GM19468 (cell line): ENCODE data around the gene FNIP1.
A peak's percentile ranks its signal among the peaks of the same experiment; 100 is the strongest.
"Not testable (repeated sequence)": the region's sequence is repeated elsewhere in the genome, so short reads cannot be mapped to it uniquely, and the experiment has no call there.

Source experiments
- ATAC-seq: cut with Tn5 transposase; IDR thresholded peaks from one replicate; pipeline ENCODE4 v1.9.1; 2021; ENCODE audit warnings: mild to moderate bottlenecking, moderate library complexity, moderate number of reproducible peaks; ENCODE audit not compliant: unreplicated experiment; ENCODE audit errors: extremely low read depth

The FNIP1 gene

GRCh38 chr5:131619102-131619501 lies 177.7 kb downstream of the FNIP1 start:
- ATAC-seq = no peak

- no peak for ATAC-seq
These were observed 179.5 kb downstream of the FNIP1 start for GRCh38 chr5:131617140-131617822.

GRCh38 chr5:131615957-131616356 lies 180.9 kb downstream of the FNIP1 start:
- no peak for ATAC-seq

GRCh38 chr5:131613423-131613822 lies 183.4 kb downstream of the FNIP1 start:
- ATAC-seq = no peak

- ATAC-seq = no peak
These were observed 185.8 kb downstream of the FNIP1 start for GRCh38 chr5:131611064-131611381.

- ATAC-seq = no peak
These were observed 186.4 kb downstream of the FNIP1 start for GRCh38 chr5:131610198-131611063.

- ATAC-seq = no peak
These were observed 187.0 kb downstream of the FNIP1 start for GRCh38 chr5:131609774-131610173.

GRCh38 chr5:131608597-131608996 lies 188.2 kb downstream of the FNIP1 start:
- ATAC-seq = no peak

- ATAC-seq = no peak
These were observed 188.8 kb downstream of the FNIP1 start for GRCh38 chr5:131607903-131608540.

- ATAC-seq = no peak
These were observed 189.4 kb downstream of the FNIP1 start for GRCh38 chr5:131607418-131607817.

- no peak for ATAC-seq
These were observed 191.7 kb downstream of the FNIP1 start for GRCh38 chr5:131605086-131605485.

- peak; percentile 39 for ATAC-seq
These were observed 201.5 kb downstream of the FNIP1 start for GRCh38 chr5:131595088-131596033.

GRCh38 chr5:131593921-131594320 lies 202.9 kb downstream of the FNIP1 start:
- no peak for ATAC-seq

GRCh38 chr5:131593436-131593835 lies 203.4 kb downstream of the FNIP1 start:
- ATAC-seq = not testable (repeated sequence)
